Psoas muscle (tissue), 8 donors: ENCODE measurements around the gene GNG11. TPM values are rescaled to one million over a fixed set of nuclear protein-coding genes. Genes with fewer than 3 reads are reported as not detected.

Experiments used
- ATAC-seq, 4 donors: fragments of 200-7000 bp; cut with Tn5 transposase; one replicate each; pipeline ENCODE4 v1.9.1; 2020; ENCODE audit warnings: moderate library complexity in 3 of 4, mild to moderate bottlenecking in 2 of 4
- DNase-seq, 2 donors: peaks; one replicate each; pipeline ENCODE4 v3.0.0-alpha.2; 2020
- H3K27ac ChIP-seq: fragments of 200-600 bp; one replicate; pipeline ENCODE4 v1.8.0; 2022
- H3K27me3 ChIP-seq, 3 donors: fragments of 200-600 bp in 1 of 3; one replicate each; pipeline versions ENCODE4 v1.6.1 to v1.8.0; 2013 to 2022; ENCODE audit warnings: low read length in 2 of 3, mild to moderate bottlenecking in 2 of 3, moderate library complexity in 1 of 3; ENCODE audit not compliant: insufficient read depth in 3 of 3
- H3K36me3 ChIP-seq, 2 donors: fragments of 200-600 bp in 1 of 2; one replicate each; pipeline versions ENCODE4 v1.6.1 to v1.8.0; 2013 to 2022; ENCODE audit warnings: low read depth in 1 of 2, mild to moderate bottlenecking in 1 of 2, moderate library complexity in 1 of 2; ENCODE audit not compliant: insufficient read depth in 1 of 2
- H3K4me1 ChIP-seq: fragments of 200-600 bp; one replicate; pipeline ENCODE4 v1.8.0; 2022
- H3K4me3 ChIP-seq: fragments of 200-600 bp; one replicate; pipeline ENCODE4 v1.8.0; 2022; ENCODE audit warnings: mild to moderate bottlenecking
- H3K9me3 ChIP-seq: fragments of 200-600 bp; one replicate; pipeline ENCODE4 v1.8.0; 2022
- CTCF ChIP-seq: fragments of 200-600 bp; IDR thresholded peaks from one replicate; pipeline ENCODE4 v1.8.0; 2022; ENCODE audit warnings: antibody characterized with exemption
- WGBS, 3 donors: extraction: QIAGEN DNeasy Blood & Tissue Kit; methylation state at CpG; one replicate each; pipeline versions ENCODE4 v1.1.6 to v1.1.7; 2013; 5-methylcytosine and 5-hydroxymethylcytosine counted together
- intact Hi-C, 2 donors: fragments of 100-400 bp; cut with DNase I; formaldehyde crosslinking; loops; one replicate each; pipeline versions ENCODE4 v1.11.0 to v1.14.2; 2022
- polyA plus RNA-seq, 3 donors: library from polyadenylated mRNA; stranded (reverse); fragments of 200-250 nt; gene quantifications; one replicate each; pipeline ENCODE4 v1.2.3, GENCODE V29; 2013
- total RNA-seq, 4 donors: library from RNA; stranded (reverse); fragmentation: NEBNext Ultra II Directional in 2 of 4; extraction: Animal tissue kit (Norgen Biotek cat#: 25700) in 2 of 4; gene quantifications; one replicate each; pipeline versions ENCODE4 v1.2.1 to v1.2.4, GENCODE V29; 2021 to 2023
- donor health status: healthy with polysubstance abuse.
- donor health status: DM: no; HTN: no; CAD: no; lungs with moderate emphysema.
- donor health status: Bipolar disorder and iron deficiency.
- donor health status: healthy.
- donor health status: DM: yes; HTN: yes; CAD: no.
- donor health status: DM: no; HTN: no; CAD: no.
- donor health status: DM: no; HTN: no; CAD: no.
- donor health status: DM: yes; HTN: yes; CAD: no.

The GNG11 gene
- total and polyA plus RNA-seq, 7 donors, result 6.3 to 15.8 (median 9.9) TPM

- Histone ChIP-seq H3K4me3 (no peak overlapping the region), H3K9me3 (no peaks in the 10 kb centered on the region), H3K4me1 (no peaks in the 10 kb centered on the region), H3K36me3 (no peaks in the 10 kb centered on the region), H3K27me3 (no peaks in the 10 kb centered on the region), H3K27ac (no peak overlapping the region)
- 90 to 96% (median 93%) methylated on average over 2 of the region's 2 CpGs for WGBS, 3 donors
- intact Hi-C loops, result no loop called here
- TF ChIP-seq CTCF, result no peak
- DNase-seq, result no peak
- no peak for ATAC-seq
Observed at GRCh38 chr7:93955304-93955703, 33.8 kb downstream of the GNG11 start.

- Histone ChIP-seq H3K36me3 (no peaks in the 10 kb centered on the region), H3K27ac (no peak overlapping the region), H3K27me3 (no peaks in the 10 kb centered on the region), H3K9me3 (no peaks in the 10 kb centered on the region), H3K4me3 (no peak overlapping the region), H3K4me1 (no peaks in the 10 kb centered on the region)
- ATAC-seq (no peak), DNase-seq (no peak)
- intact Hi-C loops, result no loop called here
- no peak for TF ChIP-seq CTCF
- 89 to 100% (median 97%) methylated on average over 1 of the region's 1 CpG for WGBS, 3 donors
Observed at GRCh38 chr7:93957767-93958166, 36.2 kb downstream of the GNG11 start.

- Histone ChIP-seq H3K9me3 (no peaks in the 10 kb centered on the region), H3K27ac (no peak overlapping the region), H3K27me3 (no peaks in the 10 kb centered on the region), H3K4me3 (no peak overlapping the region), H3K36me3 (no peaks in the 10 kb centered on the region), H3K4me1 (no peaks in the 10 kb centered on the region)
- DNase-seq (no peak), ATAC-seq (no peak)
- no peak for TF ChIP-seq CTCF
- 46 to 51% (median 48%) methylated on average over 3 of the region's 3 CpGs for WGBS, 3 donors
- intact Hi-C loops, result no loop called here
Observed at GRCh38 chr7:93958216-93958615, 36.7 kb downstream of the GNG11 start.

GRCh38 chr7:93958651-93959050 lies 37.1 kb downstream of the GNG11 start:
- intact Hi-C loops, result no loop called here
- WGBS, 3 donors, result 76 to 88% (median 78%) methylated on average over 3 of the region's 3 CpGs
- DNase-seq (no peak), ATAC-seq (no peak)
- Histone ChIP-seq H3K27me3 (no peaks in the 10 kb centered on the region), H3K36me3 (no peaks in the 10 kb centered on the region), H3K9me3 (no peaks in the 10 kb centered on the region), H3K4me3 (no peak overlapping the region), H3K4me1 (no peaks in the 10 kb centered on the region), H3K27ac (no peak overlapping the region)
- no peak for TF ChIP-seq CTCF

GRCh38 chr7:93960986-93961385 lies 39.5 kb downstream of the GNG11 start:
- H3K27ac ChIP-seq, result no peak overlapping the region
- TF ChIP-seq CTCF, result no peak
- WGBS, 3 donors, result 80 to 85% (median 81%) methylated on average over 3 of the region's 3 CpGs
- no peaks in the 10 kb centered on the region for H3K4me1 ChIP-seq
- intact Hi-C loops, result no loop called here
- no peak overlapping the region for H3K4me3 ChIP-seq
- no peaks in the 10 kb centered on the region for H3K36me3 ChIP-seq
- no peaks in the 10 kb centered on the region for H3K9me3 ChIP-seq
- H3K27me3 ChIP-seq, result no peaks in the 10 kb centered on the region
- no peak for DNase-seq
- no peak for ATAC-seq
